Smooth muscle cell (in vitro differentiated cells): ENCODE results near the gene SEMA4C. TPM values are rescaled to one million over a fixed set of nuclear protein-coding genes. Genes with fewer than 3 reads are reported as not detected.

Experiments used
- DNase-seq: peaks from one replicate; lab custom pipeline; 2025; ENCODE audit not compliant: unreplicated experiment; lab: John Stamatoyannopoulos, UW
- H2AFZ ChIP-seq: fragments of 200-600 bp; sonication (generic); 2 replicates; pipeline ENCODE4 v1.6.0; 2016; ENCODE audit warnings: antibody characterized with exemption, low read depth, mild to moderate bottlenecking
- H3F3A ChIP-seq: fragments of 200-600 bp; sonication (generic); 2 replicates; pipeline ENCODE4 v1.6.0; 2017; ENCODE audit warnings: antibody characterized with exemption, low read depth
- H3K27ac ChIP-seq: fragments of 200-600 bp; sonication (generic); 2 replicates; pipeline ENCODE4 v1.5.1; 2016; ENCODE audit warnings: low read depth, mild to moderate bottlenecking
- H3K27me3 ChIP-seq: fragments of 200-600 bp; sonication (generic); 2 replicates; pipeline ENCODE4 v1.6.1; 2016; ENCODE audit warnings: low read depth, mild to moderate bottlenecking
- H3K36me3 ChIP-seq: fragments of 200-600 bp; sonication (generic); 2 replicates; pipeline ENCODE4 v1.5.1; 2016; ENCODE audit warnings: low read depth
- H3K4me1 ChIP-seq: fragments of 200-600 bp; sonication (generic); 2 replicates; pipeline ENCODE4 v1.5.1; 2016; ENCODE audit warnings: low read depth
- H3K4me2 ChIP-seq: fragments of 200-600 bp; sonication (generic); 2 replicates; pipeline ENCODE4 v1.6.0; 2016; ENCODE audit warnings: mild to moderate bottlenecking
- H3K4me3 ChIP-seq: fragments of 200-600 bp; sonication (generic); 2 replicates; pipeline ENCODE4 v1.5.1; 2016; ENCODE audit warnings: mild to moderate bottlenecking
- H3K79me2 ChIP-seq: fragments of 200-600 bp; sonication (generic); 2 replicates; pipeline ENCODE4 v1.6.0; 2016; ENCODE audit warnings: low read depth, mild to moderate bottlenecking
- H3K9ac ChIP-seq: fragments of 200-600 bp; sonication (generic); 2 replicates; pipeline ENCODE4 v1.6.0; 2016; ENCODE audit warnings: low read depth
- H3K9me3 ChIP-seq: fragments of 200-600 bp; sonication (generic); replicated peaks from 2 replicates; pipeline ENCODE4 v1.5.1; 2016; ENCODE audit warnings: low read depth
- H4K20me1 ChIP-seq: fragments of 200-600 bp; sonication (generic); 2 replicates; pipeline ENCODE4 v1.6.0; 2016; ENCODE audit warnings: low read depth
- CTCF ChIP-seq: fragments of 200-600 bp; sonication (generic); IDR thresholded peaks from 2 replicates; pipeline ENCODE4 v1.5.1; 2017; ENCODE audit warnings: borderline replicate concordance, mild to moderate bottlenecking, antibody characterized with exemption; ENCODE audit not compliant: insufficient read depth, poor library complexity, severe bottlenecking
- WGBS: methylation state at CpG from one replicate; pipeline ENCODE4 v1.1.7; 2016; ENCODE audit warnings: low lambda C conversion rate; 5-methylcytosine and 5-hydroxymethylcytosine counted together
- polyA plus RNA-seq: library from polyadenylated mRNA; unstranded; fragments of >200 nt; fragmentation: Nextera tagmentation; extraction: Ambion mirVana; gene quantifications from 2 replicates; pipeline ENCODE4 v1.2.1, GENCODE V29; 2016
- total RNA-seq: library from RNA; depleted of rRNA; stranded (reverse); fragments of >200 nt; gene quantifications from 2 replicates; pipeline ENCODE4 v1.2.3, GENCODE V29; 2014

Gene SEMA4C
- total and polyA plus RNA-seq, 2 experiments from 2014 or later: 40.7 to 41.0 TPM

GRCh38 chr2:96877631-96878092 lies 7.8 kb upstream of the SEMA4C start:
- H3K9me3 ChIP-seq: no peaks in the 10 kb centered on the region
- no peak for DNase-seq
- no peaks in the 10 kb centered on the region for H3K79me2 ChIP-seq
- 81% methylated on average over 11 of the region's 15 CpGs for WGBS
- no peaks in the 10 kb centered on the region for H3K36me3 ChIP-seq
- no peaks in the 10 kb centered on the region for H3K27me3 ChIP-seq
- no peaks in the 10 kb centered on the region for H4K20me1 ChIP-seq
- peaks cover 16% of the 10 kb centered on the region for H3F3A ChIP-seq
- H3K4me3 ChIP-seq: no peak overlapping the region
- peaks cover 46% of the 10 kb centered on the region for H3K4me1 ChIP-seq
- H2AFZ ChIP-seq: no peak overlapping the region
- no peak overlapping the region for H3K27ac ChIP-seq
- H3K9ac ChIP-seq: no peak overlapping the region
- no peak overlapping the region for H3K4me2 ChIP-seq
- no peak for TF ChIP-seq CTCF

- peak overlapping the region; percentile 22 for H3K27ac ChIP-seq
- H3K27me3 ChIP-seq: no peaks in the 10 kb centered on the region
- no peak for TF ChIP-seq CTCF
- 90% methylated on average over 6 of the region's 6 CpGs for WGBS
- H3K9ac ChIP-seq: no peak overlapping the region
- no peak overlapping the region for H3K4me3 ChIP-seq
- peaks cover 44% of the 10 kb centered on the region for H3K4me1 ChIP-seq
- H3K79me2 ChIP-seq: no peaks in the 10 kb centered on the region
- H3K36me3 ChIP-seq: no peaks in the 10 kb centered on the region
- DNase-seq: no peak
- H3K4me2 ChIP-seq: no peak overlapping the region
- H3K9me3 ChIP-seq: no peaks in the 10 kb centered on the region
- H4K20me1 ChIP-seq: no peaks in the 10 kb centered on the region
- H3F3A ChIP-seq: peaks cover 16% of the 10 kb centered on the region
- no peak overlapping the region for H2AFZ ChIP-seq
Measured at GRCh38 chr2:96877042-96877451, 7.2 kb upstream of the SEMA4C start.

- H3K27ac ChIP-seq: peak overlapping the region; percentile 22
- H4K20me1 ChIP-seq: no peaks in the 10 kb centered on the region
- no peaks in the 10 kb centered on the region for H3K36me3 ChIP-seq
- no peak overlapping the region for H3K9ac ChIP-seq
- WGBS: 81% methylated on average over 16 of the region's 16 CpGs
- no peak overlapping the region for H3K4me2 ChIP-seq
- H3F3A ChIP-seq: peaks cover 15% of the 10 kb centered on the region
- no peaks in the 10 kb centered on the region for H3K9me3 ChIP-seq
- no peaks in the 10 kb centered on the region for H3K79me2 ChIP-seq
- no peak for TF ChIP-seq CTCF
- H3K27me3 ChIP-seq: no peaks in the 10 kb centered on the region
- DNase-seq: no peak
- no peak overlapping the region for H2AFZ ChIP-seq
- peaks cover 38% of the 10 kb centered on the region for H3K4me1 ChIP-seq
- no peak overlapping the region for H3K4me3 ChIP-seq
Measured at GRCh38 chr2:96876269-96877041, 6.6 kb upstream of the SEMA4C start.
